Amniotic epithelial cell (primary cell): ENCODE results near the gene CUL4A.

ENCODE experiments used
- DNase-seq: peaks from one replicate; pipeline ENCODE4 v3.0.0-alpha.2; 2010; ENCODE audit warnings: low read depth

CUL4A gene

DNA sequence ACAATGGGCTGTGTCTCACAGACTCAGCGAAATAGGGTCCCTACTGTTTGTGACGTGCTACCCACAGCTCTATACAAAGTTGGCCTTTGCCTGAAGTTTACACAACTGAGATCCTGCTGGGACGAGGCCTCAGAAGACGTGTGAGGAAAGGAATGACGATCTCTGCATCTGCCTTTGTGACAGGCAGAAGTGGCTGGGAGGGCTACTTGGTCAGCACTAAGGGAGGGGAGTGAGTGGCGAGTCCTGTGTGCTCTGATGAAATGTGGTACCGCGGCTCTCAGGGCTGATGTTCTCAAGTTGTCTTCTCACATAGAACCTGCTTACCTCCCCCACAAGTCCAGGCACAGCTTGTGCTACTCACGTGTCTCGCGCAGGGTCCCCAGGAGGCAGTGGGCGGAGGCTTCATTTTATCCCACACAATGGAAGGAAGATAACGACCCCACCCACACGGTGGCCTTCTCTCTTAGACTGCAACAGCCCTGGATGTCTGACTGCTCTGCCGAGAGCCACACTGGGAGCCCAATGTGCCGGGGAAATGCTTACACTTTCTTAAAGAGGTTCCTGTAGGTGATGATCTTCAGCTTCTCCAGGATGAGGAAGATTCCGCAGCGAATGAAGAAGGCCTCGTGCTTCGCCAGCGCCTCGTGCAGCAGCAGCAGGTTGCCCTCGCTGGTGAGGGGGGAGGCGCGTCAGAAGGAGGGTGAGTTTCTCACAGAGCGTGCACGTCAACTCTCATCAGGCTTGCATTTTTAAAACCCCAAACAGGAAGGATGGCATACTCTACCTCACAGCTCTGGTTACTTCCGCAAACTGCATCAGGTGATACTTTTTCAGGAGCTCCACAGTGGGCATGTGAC is 29.8 kb upstream of the CUL4A start:
- DNase-seq: no peak

DNA sequence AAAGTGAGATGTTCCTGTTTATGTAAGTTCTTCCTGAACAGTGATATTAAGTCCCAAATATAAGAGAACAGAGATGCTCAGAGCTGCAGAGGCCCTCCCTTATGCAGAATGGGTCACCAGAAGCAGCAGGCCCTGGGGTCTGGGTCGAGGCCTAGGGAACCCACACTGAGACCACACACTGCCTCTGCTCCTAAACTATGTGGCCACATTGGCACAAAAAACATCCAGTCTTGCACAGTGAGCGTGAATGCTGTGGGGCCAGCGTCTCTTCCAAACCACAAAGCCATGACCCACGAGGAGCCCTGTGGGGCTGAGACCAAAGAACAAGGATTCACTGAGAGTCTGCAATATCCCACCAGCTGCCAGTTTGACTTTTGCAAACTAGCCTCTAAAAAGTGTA is 27.4 kb upstream of the CUL4A start:
- DNase-seq: no peak

GRCh38 chr13:113183450-113184129 is 25.8 kb upstream of the CUL4A start:
- DNase-seq: no peak

GRCh38 chr13:113184568-113185440 is 24.6 kb upstream of the CUL4A start:
- no peak for DNase-seq

DNA sequence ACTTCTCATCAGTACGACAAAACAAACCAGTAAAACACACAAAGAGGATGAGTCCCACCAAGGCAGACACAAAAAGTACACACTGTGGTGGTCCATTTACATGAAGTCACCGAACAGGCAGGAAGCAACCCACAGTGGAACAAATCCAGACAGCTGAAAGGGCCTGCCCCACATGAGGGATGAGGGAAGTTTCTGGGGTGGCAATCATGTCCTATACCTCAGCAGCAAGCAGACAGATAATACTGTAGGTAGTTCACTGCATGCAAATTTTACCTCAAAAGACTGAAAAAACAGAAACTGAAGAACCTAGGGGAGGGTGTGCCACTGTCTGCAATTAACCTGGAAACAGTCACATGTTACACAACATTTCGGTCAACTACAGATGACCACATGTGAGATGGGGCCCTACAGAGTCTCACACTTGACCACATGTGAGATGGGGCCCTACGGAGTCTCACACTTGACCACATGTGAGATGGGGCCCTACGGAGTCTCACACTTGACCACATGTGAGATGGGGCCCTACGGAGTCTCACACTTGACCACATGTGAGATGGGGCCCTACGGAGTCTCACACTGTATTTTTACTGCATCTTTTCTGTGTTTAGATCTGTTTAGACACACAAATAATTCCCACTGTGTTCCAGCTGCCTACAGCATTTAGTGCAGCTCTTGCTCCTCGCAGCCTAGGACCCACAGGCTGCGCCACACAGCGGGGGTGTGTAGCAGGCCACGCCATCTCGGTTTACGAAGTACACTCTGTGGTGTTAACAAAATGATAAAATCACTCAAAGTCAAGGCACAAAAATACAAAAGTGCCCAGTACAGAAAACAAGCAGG is 23.1 kb upstream of the CUL4A start:
- DNase-seq: no peak

GRCh38 chr13:113187263-113187669 is 22.1 kb upstream of the CUL4A start:
- peak; percentile 97 for DNase-seq

GRCh38 chr13:113187883-113188665 is 21.3 kb upstream of the CUL4A start:
- DNase-seq: peak; percentile 22

GRCh38 chr13:113190181-113190580 is 19.2 kb upstream of the CUL4A start:
- DNase-seq: no peak

GRCh38 chr13:113192279-113192678 is 17.1 kb upstream of the CUL4A start:
- DNase-seq: no peak

- peak; percentile 82 for DNase-seq
Measured at GRCh38 chr13:113192902-113193301, 16.5 kb upstream of the CUL4A start.

- no peak for DNase-seq
Measured at GRCh38 chr13:113195360-113195759, 14.1 kb upstream of the CUL4A start.

- DNase-seq: no peak
Measured at GRCh38 chr13:113196970-113197737, 12.3 kb upstream of the CUL4A start.

GRCh38 chr13:113201815-113202214 is 7.6 kb upstream of the CUL4A start:
- DNase-seq: no peak

DNA sequence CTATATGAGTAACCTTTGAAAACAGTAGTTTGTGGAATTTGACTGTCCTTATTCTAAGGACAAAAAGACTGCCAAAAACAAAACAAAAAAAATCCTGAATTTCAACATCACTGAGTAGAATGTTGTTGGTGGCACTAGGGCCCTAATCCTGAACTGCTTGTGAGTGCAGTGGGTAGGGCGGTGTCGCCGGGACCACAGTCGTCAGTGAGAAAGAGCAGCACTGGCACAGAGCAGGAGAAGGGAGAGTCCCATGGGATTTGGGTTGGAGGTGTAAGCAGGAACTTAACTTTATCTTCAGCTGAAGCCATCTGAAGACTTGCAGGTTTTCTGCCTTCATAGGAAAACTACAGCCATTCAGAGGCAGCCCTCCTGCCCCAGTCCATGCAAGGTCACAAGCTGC is 6.5 kb upstream of the CUL4A start:
- DNase-seq: no peak

DNA sequence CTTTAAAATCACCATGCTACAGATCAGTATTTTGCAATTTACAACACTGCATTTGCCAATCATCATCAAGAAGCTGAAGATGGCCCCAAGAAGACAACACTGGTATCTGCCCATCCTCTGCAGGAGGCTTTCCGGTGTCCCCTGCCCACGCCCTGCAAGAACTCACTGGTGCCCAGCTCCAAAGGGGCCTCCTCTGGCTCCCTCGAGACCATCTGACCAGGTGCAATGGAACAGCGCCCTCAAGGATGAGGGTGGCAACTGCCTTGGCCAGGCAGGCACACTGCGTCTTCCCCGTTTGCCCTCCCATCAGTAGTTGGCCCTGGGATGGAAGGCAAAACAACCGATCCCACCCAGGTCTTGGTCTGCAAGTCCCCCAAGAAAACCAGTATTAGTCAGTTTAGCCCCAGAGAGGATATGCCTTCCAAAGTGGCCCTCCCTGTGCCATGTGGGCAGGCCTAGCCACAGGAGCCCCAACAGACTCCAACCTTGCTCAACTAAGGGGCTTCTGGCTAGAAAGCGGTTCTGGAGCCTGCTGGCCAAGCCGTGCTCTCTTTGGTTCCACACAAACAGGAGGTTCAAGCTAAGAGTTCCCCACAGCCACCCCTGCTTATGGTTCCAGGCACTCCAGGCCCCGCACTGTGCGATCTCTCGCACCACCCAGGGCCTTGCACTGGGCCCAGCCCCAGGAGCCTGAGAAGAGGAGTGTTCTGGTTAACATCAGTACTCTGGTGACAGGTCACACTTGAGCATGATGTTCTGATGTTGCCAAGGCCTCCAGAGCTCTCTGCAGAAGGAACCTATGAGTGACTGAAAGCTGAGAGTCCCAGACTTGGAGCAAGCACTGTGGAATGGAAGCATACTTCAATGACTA is 5.7 kb upstream of the CUL4A start:
- DNase-seq: peak; percentile 73

DNA sequence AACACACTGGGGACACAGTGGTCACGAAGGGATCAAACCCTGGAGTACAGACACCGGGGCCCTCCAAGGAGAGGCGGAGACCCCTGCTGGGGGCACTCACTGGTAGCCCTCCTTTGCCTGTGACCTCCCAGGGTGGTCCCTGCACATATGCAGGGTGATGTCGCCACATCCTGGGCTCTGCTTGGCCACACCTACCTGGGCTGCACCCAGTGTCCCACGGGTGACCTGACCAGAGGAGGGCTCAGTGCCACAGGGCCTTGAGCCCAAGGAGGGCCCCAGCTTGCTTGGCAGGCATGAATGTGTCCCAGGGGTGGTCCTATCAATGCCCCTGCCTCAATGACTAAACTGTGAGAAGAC is 5.1 kb upstream of the CUL4A start:
- no peak for DNase-seq

- no peak for DNase-seq
Measured at GRCh38 chr13:113205428-113205931, 3.9 kb upstream of the CUL4A start.

DNA sequence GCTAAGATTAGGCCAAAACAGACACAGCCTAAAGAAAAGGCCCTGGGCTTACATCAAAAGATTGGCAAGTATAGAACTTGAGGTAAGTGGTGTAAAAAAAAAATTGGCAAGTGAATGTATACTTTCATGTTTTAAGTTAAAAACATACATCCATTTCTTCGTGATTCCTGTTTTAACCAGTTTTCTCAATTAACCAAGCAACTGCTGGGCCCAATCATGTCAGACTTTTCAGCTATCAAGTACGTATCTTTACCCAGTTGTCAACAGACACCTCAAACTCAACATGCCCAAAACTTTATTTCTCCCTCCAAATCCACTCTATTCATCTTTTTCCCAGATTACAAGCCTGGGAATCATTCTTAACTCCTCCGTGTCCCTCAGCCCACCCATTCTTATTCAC is 2.0 kb upstream of the CUL4A start:
- DNase-seq: no peak

- peak; percentile 42 for DNase-seq
Measured at GRCh38 chr13:113207890-113208420, 1.5 kb upstream of the CUL4A start.
